GM12878 (cell line): Measurements from ENCODE around the gene CLK2. TPM values are rescaled to one million over a fixed set of nuclear protein-coding genes. Genes with fewer than 3 reads are reported as not detected.
A peak's percentile ranks its signal among the peaks of the same experiment; 100 is the strongest.

ENCODE experiments used
- CEBPB ChIP-seq, 2 experiments: fragments of 150-350 bp in 1 of 2; IDR thresholded peaks; 2 replicates each; pipeline ENCODE4 v1.6.1; 2012 to 2014; ENCODE audit warnings: low read depth in 2 of 2, low read length in 2 of 2, borderline replicate concordance in 1 of 2, inconsistent platforms in 1 of 2
- CREM ChIP-seq: IDR thresholded peaks from 2 replicates; pipeline ENCODE4 v1.6.1; 2014; ENCODE audit warnings: antibody characterized with exemption, low read depth
- FOXK2 ChIP-seq: fragments of 450-650 bp; IDR thresholded peaks from 2 replicates; pipeline ENCODE4 v1.6.1; 2017; ENCODE audit warnings: mild to moderate bottlenecking, moderate library complexity
- HDGF ChIP-seq: fragments of 450-650 bp; IDR thresholded peaks from 2 replicates; pipeline ENCODE4 v1.6.1; 2016; ENCODE audit warnings: antibody characterized with exemption
- JUND ChIP-seq: IDR thresholded peaks from 2 replicates; pipeline ENCODE4 v1.6.1; 2012; ENCODE audit warnings: low read depth, mild to moderate bottlenecking, low read length, improper control_type of control experiment, moderate library complexity
- NBN ChIP-seq: fragments of 450-650 bp; IDR thresholded peaks from 2 replicates; pipeline ENCODE4 v1.6.1; 2016
- NR2C1 ChIP-seq: fragments of 450-650 bp; IDR thresholded peaks from 2 replicates; pipeline ENCODE4 v1.6.1; 2017; ENCODE audit warnings: antibody characterized with exemption, mild to moderate bottlenecking, moderate library complexity
- POLR2A ChIP-seq: IDR thresholded peaks from 2 replicates; pipeline ENCODE4 v1.6.1; 2011; ENCODE audit warnings: low read depth, mild to moderate bottlenecking, low read length
- POLR2AphosphoS5 ChIP-seq: IDR thresholded peaks from 2 replicates; pipeline ENCODE4 v1.6.1; 2011; ENCODE audit warnings: mild to moderate bottlenecking, low read length, inconsistent platforms
- RAD21 ChIP-seq: IDR thresholded peaks from 2 replicates; pipeline ENCODE4 v1.6.1; 2011; ENCODE audit warnings: mild to moderate bottlenecking, low read depth, low read length, moderate library complexity; ENCODE audit not compliant: insufficient read depth
- RAD51 ChIP-seq: fragments of 450-650 bp; IDR thresholded peaks from 2 replicates; pipeline ENCODE4 v1.6.1; 2016; ENCODE audit warnings: moderate library complexity, mild to moderate bottlenecking, inconsistent platforms
- SMAD1 ChIP-seq: fragments of 450-650 bp; IDR thresholded peaks from 2 replicates; pipeline ENCODE4 v1.6.1; 2018; ENCODE audit warnings: mild to moderate bottlenecking, low read depth; ENCODE audit not compliant: partially characterized antibody
- SMC3 ChIP-seq: IDR thresholded peaks from 2 replicates; pipeline ENCODE4 v1.6.1; 2011; ENCODE audit warnings: low read length, improper control_type of control experiment, borderline replicate concordance
- TAF1 ChIP-seq: IDR thresholded peaks from 2 replicates; pipeline ENCODE4 v1.6.1; 2011; ENCODE audit warnings: mild to moderate bottlenecking, low read depth, low read length, borderline replicate concordance
- TCF12 ChIP-seq: IDR thresholded peaks from 2 replicates; pipeline ENCODE4 v1.6.1; 2011; ENCODE audit warnings: low read depth, mild to moderate bottlenecking, low read length
- ZNF274 ChIP-seq: IDR thresholded peaks from one replicate; pipeline ENCODE4 v1.8.0; 2011; ENCODE audit not compliant: insufficient read length, insufficient read depth
- polyA plus RNA-seq, 11 experiments: library from polyadenylated mRNA; depleted of rRNA in 4 of 11; unstranded in 6 of 11; stranded (reverse) in 5 of 11; fragments of >200 nt; fragmentation: Nextera tagmentation in 4 of 11; fragmentation: Illumina TruSeq in 1 of 11; extraction: Ambion mirVana in 4 of 11; extraction: Trizol in 1 of 11; gene quantifications; 1 replicate in 1 of 11; 2 replicates in 10 of 11; pipeline versions ENCODE4 v1.2.1 to v1.2.3, GENCODE V29; 2011 to 2016; ENCODE audit warnings: inconsistent platforms in 2 of 11, missing spikeins in 2 of 11, low read depth in 1 of 11
- total RNA-seq, 4 experiments: library from RNA; depleted of rRNA in 3 of 4; stranded (reverse); fragments of >200 nt in 3 of 4; fragmentation: Illumina TruSeq in 1 of 4; extraction: Trizol in 1 of 4; gene quantifications; 2 replicates each; pipeline versions ENCODE4 v1.2.1 to v1.2.3, GENCODE V29; 2013 to 2021
- TF ChIP-seq, protein P1 (sequence below): fragments of 150-350 bp; IDR thresholded peaks from 2 replicates; pipeline ENCODE4 v1.6.1; 2016; ENCODE audit warnings: low read depth, low read length
- TF ChIP-seq, protein P2 (sequence below): IDR thresholded peaks from 2 replicates; pipeline ENCODE4 v1.6.1; 2012; ENCODE audit warnings: low read depth, low read length, improper control_type of control experiment
- TF ChIP-seq, protein P3 (sequence below): fragments of 450-650 bp; IDR thresholded peaks from 2 replicates; pipeline ENCODE4 v1.6.1; 2017; ENCODE audit warnings: borderline replicate concordance
- TF ChIP-seq, protein P4 (sequence below): fragments of 450-650 bp; IDR thresholded peaks from 2 replicates; pipeline ENCODE4 v1.6.1; 2017; ENCODE audit warnings: mild to moderate bottlenecking, low read depth, inconsistent platforms; ENCODE audit not compliant: poor library complexity, severe bottlenecking
- TF ChIP-seq, protein P5 (sequence below): IDR thresholded peaks from 2 replicates; pipeline ENCODE4 v1.6.1; 2012; ENCODE audit warnings: low read length, inconsistent platforms

Gene CLK2
- total and polyA plus RNA-seq, 10 of the 15 experiments (the other 5 are each of a cell fraction or from before 2014, with no cell fraction given), result 11.1 to 83.7 (median 36.7) TPM

DNA sequence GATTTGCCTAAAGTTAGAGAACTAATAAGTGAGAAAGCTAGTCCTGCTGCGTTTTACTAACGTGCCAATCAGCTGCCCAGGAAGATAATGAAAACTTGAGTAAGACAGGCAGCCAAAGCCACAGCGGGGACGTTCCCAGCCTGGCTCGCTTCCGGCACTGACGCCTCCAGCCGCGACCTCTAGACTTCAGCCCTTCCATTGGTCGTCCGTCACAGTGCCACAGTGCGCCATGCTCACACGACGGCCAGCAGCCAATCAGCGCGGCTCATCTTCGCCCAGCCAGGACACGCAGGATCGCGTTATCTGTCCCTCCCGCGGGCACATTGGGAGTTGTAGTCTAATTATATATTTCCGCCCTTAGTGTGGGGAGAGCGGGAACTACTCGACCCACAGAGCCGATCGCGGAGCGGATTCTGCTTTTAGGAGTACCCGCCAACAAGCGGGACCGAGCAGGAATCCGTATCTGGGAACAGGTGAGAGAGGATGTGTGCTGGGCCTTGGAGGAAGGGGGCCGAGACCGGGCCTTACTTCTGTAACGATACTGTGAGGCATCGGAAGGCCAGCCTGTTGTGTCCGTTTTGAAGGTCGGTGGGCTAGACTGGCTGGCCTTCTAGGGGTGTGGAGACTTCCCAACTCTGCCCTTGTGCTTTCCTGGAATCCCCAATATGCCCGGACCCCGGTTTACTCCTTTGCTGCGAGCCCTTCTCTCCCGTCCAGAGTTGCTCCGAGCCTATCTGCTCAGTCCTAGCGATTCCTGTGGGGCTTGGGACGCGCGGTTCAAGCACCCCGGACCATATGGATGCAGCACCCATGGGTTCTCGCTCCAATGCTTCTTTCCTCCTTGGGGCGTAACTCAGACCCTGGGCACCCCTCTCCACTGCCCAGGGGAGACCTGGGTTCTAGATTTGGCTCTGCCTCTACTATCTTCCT, 35.5 kb upstream of the CLK2 start, which contains the start of gene FDPS (continued):
- TF ChIP-seq, protein P1, sequence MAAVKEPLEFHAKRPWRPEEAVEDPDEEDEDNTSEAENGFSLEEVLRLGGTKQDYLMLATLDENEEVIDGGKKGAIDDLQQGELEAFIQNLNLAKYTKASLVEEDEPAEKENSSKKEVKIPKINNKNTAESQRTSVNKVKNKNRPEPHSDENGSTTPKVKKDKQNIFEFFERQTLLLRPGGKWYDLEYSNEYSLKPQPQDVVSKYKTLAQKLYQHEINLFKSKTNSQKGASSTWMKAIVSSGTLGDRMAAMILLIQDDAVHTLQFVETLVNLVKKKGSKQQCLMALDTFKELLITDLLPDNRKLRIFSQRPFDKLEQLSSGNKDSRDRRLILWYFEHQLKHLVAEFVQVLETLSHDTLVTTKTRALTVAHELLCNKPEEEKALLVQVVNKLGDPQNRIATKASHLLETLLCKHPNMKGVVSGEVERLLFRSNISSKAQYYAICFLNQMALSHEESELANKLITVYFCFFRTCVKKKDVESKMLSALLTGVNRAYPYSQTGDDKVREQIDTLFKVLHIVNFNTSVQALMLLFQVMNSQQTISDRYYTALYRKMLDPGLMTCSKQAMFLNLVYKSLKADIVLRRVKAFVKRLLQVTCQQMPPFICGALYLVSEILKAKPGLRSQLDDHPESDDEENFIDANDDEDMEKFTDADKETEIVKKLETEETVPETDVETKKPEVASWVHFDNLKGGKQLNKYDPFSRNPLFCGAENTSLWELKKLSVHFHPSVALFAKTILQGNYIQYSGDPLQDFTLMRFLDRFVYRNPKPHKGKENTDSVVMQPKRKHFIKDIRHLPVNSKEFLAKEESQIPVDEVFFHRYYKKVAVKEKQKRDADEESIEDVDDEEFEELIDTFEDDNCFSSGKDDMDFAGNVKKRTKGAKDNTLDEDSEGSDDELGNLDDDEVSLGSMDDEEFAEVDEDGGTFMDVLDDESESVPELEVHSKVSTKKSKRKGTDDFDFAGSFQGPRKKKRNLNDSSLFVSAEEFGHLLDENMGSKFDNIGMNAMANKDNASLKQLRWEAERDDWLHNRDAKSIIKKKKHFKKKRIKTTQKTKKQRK, result no peak
- no peak for TF ChIP-seq CEBPB (IDR thresholded peaks at IDR 0.05; ENCODE audit: borderline replicate concordance in 1 of 2, low read depth in 2 of 2, low read length in 2 of 2)
- TF ChIP-seq, protein P2, sequence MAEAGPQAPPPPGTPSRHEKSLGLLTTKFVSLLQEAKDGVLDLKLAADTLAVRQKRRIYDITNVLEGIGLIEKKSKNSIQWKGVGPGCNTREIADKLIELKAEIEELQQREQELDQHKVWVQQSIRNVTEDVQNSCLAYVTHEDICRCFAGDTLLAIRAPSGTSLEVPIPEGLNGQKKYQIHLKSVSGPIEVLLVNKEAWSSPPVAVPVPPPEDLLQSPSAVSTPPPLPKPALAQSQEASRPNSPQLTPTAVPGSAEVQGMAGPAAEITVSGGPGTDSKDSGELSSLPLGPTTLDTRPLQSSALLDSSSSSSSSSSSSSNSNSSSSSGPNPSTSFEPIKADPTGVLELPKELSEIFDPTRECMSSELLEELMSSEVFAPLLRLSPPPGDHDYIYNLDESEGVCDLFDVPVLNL, result peak; percentile 71; the same call in 1 of the 2 replicates
- no peak for TF ChIP-seq HDGF
- TF ChIP-seq TCF12, result no peak; the same call in 1 of the 2 replicates
- TF ChIP-seq POLR2A, result peak; percentile 84
- peak; percentile 42 for TF ChIP-seq SMAD1
- TF ChIP-seq, protein P3, sequence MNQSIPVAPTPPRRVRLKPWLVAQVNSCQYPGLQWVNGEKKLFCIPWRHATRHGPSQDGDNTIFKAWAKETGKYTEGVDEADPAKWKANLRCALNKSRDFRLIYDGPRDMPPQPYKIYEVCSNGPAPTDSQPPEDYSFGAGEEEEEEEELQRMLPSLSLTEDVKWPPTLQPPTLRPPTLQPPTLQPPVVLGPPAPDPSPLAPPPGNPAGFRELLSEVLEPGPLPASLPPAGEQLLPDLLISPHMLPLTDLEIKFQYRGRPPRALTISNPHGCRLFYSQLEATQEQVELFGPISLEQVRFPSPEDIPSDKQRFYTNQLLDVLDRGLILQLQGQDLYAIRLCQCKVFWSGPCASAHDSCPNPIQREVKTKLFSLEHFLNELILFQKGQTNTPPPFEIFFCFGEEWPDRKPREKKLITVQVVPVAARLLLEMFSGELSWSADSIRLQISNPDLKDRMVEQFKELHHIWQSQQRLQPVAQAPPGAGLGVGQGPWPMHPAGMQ, result peak; percentile 59; the same call in 1 of the 2 replicates
- TF ChIP-seq ZNF274, result no peak
- TF ChIP-seq, protein P4, sequence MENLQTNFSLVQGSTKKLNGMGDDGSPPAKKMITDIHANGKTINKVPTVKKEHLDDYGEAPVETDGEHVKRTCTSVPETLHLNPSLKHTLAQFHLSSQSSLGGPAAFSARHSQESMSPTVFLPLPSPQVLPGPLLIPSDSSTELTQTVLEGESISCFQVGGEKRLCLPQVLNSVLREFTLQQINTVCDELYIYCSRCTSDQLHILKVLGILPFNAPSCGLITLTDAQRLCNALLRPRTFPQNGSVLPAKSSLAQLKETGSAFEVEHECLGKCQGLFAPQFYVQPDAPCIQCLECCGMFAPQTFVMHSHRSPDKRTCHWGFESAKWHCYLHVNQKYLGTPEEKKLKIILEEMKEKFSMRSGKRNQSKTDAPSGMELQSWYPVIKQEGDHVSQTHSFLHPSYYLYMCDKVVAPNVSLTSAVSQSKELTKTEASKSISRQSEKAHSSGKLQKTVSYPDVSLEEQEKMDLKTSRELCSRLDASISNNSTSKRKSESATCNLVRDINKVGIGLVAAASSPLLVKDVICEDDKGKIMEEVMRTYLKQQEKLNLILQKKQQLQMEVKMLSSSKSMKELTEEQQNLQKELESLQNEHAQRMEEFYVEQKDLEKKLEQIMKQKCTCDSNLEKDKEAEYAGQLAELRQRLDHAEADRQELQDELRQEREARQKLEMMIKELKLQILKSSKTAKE, result peak; percentile 6
- no peak; the same call in 1 of the 2 replicates for TF ChIP-seq SMC3
- TF ChIP-seq TAF1, result peak; percentile 82
- TF ChIP-seq NR2C1, result peak; percentile 89
- no peak for TF ChIP-seq JUND
- no peak for TF ChIP-seq FOXK2
- peak; percentile 79 for TF ChIP-seq RAD51
- peak; percentile 22; the same call in 1 of the 2 replicates for TF ChIP-seq NBN
- TF ChIP-seq, protein P5, sequence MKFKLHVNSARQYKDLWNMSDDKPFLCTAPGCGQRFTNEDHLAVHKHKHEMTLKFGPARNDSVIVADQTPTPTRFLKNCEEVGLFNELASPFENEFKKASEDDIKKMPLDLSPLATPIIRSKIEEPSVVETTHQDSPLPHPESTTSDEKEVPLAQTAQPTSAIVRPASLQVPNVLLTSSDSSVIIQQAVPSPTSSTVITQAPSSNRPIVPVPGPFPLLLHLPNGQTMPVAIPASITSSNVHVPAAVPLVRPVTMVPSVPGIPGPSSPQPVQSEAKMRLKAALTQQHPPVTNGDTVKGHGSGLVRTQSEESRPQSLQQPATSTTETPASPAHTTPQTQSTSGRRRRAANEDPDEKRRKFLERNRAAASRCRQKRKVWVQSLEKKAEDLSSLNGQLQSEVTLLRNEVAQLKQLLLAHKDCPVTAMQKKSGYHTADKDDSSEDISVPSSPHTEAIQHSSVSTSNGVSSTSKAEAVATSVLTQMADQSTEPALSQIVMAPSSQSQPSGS, result no peak
- TF ChIP-seq POLR2AphosphoS5, result peak; percentile 91
- no peak for TF ChIP-seq RAD21
- TF ChIP-seq CREM, result peak; percentile 97
